D721Med (cell line): ENCODE measurements around the gene PGGHG.

ENCODE experiments used
- DNase-seq: peaks from one replicate; pipeline ENCODE4 v3.0.0; 2011; ENCODE audit warnings: low spot score; ENCODE audit not compliant: insufficient read length
- FAIRE-seq: peaks from 2 replicates; lab custom pipeline; 2011; peaks lifted over from hg19 to GRCh38; lab: Jason Lieb, UNC
- TF ChIP-seq, protein P1 (sequence below): IDR thresholded peaks from 2 replicates; pipeline ENCODE4 v1.5.1; 2012; ENCODE audit warnings: mild to moderate bottlenecking, control low read depth; ENCODE audit not compliant: insufficient read depth; ENCODE audit errors: missing control alignments

PGGHG gene

GRCh38 chr11:297586-298405 lies 8.9 kb downstream of the PGGHG start:
- TF ChIP-seq, protein P1, sequence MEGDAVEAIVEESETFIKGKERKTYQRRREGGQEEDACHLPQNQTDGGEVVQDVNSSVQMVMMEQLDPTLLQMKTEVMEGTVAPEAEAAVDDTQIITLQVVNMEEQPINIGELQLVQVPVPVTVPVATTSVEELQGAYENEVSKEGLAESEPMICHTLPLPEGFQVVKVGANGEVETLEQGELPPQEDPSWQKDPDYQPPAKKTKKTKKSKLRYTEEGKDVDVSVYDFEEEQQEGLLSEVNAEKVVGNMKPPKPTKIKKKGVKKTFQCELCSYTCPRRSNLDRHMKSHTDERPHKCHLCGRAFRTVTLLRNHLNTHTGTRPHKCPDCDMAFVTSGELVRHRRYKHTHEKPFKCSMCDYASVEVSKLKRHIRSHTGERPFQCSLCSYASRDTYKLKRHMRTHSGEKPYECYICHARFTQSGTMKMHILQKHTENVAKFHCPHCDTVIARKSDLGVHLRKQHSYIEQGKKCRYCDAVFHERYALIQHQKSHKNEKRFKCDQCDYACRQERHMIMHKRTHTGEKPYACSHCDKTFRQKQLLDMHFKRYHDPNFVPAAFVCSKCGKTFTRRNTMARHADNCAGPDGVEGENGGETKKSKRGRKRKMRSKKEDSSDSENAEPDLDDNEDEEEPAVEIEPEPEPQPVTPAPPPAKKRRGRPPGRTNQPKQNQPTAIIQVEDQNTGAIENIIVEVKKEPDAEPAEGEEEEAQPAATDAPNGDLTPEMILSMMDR: no peak
- FAIRE-seq (no peak), DNase-seq (no peak)

- TF ChIP-seq, protein P1: no peak
- FAIRE-seq: no peak
- no peak for DNase-seq
These were observed 9.6 kb downstream of the PGGHG start for GRCh38 chr11:298406-299065.

- TF ChIP-seq, protein P1: no peak
- FAIRE-seq (no peak), DNase-seq (no peak)
These were observed 10.4 kb downstream of the PGGHG start, which contains the start of gene IFITM5 for GRCh38 chr11:299081-299891. TSS of gene IFITM5 (minus strand) at chr11:299526. CDS start at chr11:299490, 36 bp downstream.

- TF ChIP-seq, protein P1: no peak
- DNase-seq: no peak
- no peak for FAIRE-seq
These were observed 11.2 kb downstream of the PGGHG start for GRCh38 chr11:299951-300735.

GRCh38 chr11:303363-303762 lies 14.4 kb downstream of the PGGHG start:
- no peak for FAIRE-seq
- DNase-seq: no peak
- TF ChIP-seq, protein P1: no peak

DNA sequence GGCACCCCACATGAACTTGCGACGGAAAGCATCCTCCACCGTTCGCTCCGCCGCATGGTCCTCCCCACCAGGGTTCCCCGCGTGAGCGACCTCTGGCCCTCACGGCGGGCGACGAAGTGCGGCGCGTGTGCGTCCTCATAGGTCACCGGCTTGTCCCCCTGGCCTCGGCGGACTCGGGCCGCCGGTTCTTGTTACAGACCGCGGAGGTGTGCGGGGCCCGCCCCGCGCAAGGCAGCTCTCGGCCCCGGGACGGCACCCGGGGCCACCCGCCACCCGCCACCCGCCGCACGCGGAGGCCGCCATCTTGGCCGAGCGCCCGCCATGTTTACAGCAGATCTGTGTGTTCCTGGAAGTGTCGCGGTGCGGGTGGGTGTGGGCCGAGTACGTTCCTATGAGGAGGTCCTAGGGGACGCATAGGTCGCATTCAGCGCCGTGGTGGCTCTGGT lies 15.2 kb downstream of the PGGHG start:
- DNase-seq: no peak
- TF ChIP-seq, protein P1: no peak
- no peak for FAIRE-seq
